ENCODE results near the gene CMC1.

CMC1 gene

DNA sequence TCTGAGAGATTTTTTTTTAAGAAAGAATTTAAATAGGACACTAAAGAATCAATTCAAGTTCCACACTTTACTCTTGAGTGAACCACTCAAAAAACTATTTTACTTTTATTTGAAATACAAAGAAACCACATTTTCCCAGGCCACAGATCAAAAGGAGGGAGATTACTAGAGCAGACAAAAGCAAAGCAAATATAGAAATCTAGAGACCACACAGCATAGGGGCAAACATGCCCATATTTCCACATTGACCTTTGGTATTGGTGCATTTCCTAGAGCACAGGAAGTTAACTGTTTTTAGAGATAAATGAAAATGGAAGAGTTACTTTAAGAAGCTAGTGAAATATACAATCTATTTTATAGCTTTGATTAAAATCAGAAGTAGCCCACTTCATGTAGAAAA is 79.6 kb downstream of the CMC1 start:
- CTCF ChIA-PET = interaction anchor here (1.0 to 9.7 kb wide), 8 partner anchors 10 to 609 kb away, joined by 3 to 127 read pairs (median 5); no protein-coding TSS in a partner anchor
- no peak for DNase-seq (ENCODE audit: extremely low spot score)
- TF ChIP-seq, protein P1, sequence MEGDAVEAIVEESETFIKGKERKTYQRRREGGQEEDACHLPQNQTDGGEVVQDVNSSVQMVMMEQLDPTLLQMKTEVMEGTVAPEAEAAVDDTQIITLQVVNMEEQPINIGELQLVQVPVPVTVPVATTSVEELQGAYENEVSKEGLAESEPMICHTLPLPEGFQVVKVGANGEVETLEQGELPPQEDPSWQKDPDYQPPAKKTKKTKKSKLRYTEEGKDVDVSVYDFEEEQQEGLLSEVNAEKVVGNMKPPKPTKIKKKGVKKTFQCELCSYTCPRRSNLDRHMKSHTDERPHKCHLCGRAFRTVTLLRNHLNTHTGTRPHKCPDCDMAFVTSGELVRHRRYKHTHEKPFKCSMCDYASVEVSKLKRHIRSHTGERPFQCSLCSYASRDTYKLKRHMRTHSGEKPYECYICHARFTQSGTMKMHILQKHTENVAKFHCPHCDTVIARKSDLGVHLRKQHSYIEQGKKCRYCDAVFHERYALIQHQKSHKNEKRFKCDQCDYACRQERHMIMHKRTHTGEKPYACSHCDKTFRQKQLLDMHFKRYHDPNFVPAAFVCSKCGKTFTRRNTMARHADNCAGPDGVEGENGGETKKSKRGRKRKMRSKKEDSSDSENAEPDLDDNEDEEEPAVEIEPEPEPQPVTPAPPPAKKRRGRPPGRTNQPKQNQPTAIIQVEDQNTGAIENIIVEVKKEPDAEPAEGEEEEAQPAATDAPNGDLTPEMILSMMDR (IDR thresholded peaks at IDR 0.05; ENCODE audit: control extremely low read depth, extremely low read depth, low read depth, missing control alignments) = no peak
- POLR2A ChIA-PET = no interaction called here

DNA sequence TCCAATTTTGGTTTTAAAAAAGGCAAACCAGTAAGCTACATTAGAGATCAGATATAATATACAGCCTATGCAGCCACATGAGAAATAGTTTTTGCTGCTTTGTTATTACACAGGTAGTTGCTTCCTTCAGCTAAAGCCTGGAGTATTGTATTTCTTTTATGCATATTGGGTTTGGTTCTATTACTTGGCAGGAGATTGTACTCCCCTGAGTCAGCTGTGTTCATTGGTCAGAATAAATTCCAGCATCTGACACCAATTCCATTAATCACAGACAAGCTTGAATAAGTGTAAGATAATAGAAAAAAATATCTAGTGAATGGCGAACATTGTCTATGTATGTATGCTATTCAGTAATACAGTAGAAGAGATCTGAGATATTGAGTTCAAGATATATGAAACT is 81.0 kb downstream of the CMC1 start:
- TF ChIP-seq, protein P1 (IDR thresholded peaks at IDR 0.05; ENCODE audit: control extremely low read depth, extremely low read depth, low read depth, missing control alignments) = no peak
- CTCF ChIA-PET = interaction anchor here (1.2 to 9.7 kb wide), 6 partner anchors 9 to 1188 kb away, joined by 3 to 127 read pairs (median 6); no protein-coding TSS in a partner anchor
- POLR2A ChIA-PET = no interaction called here
- no peak for DNase-seq (ENCODE audit: extremely low spot score)

DNA sequence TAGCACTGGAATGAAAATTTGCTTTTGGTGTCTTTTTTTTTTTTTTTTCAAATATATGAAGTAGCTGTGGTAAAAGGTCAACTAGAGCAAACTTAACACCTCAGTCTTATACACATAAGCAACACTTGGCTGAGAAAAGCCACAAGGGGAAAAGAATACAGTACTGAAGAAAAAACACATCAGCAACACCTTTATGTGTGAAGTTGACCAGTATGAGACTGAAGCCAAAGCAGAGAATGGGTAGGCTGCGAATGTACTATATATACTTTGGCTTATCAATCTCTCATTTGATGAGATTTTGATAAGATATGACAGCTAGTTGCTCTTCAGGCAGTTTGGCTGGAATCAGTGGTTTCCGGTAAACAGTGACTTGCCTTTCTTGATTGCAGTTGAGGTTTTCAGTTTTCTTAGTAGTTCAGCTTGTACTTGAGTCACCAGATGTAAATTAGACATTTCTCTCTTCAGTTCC is 85.1 kb downstream of the CMC1 start:
- POLR2A ChIA-PET = interaction anchor here (1.0 kb wide), 1 partner anchor 22 kb away, joined by 12 read pairs; the partner anchor contains the start of genes AZI2 and ZCWPW2

DNA sequence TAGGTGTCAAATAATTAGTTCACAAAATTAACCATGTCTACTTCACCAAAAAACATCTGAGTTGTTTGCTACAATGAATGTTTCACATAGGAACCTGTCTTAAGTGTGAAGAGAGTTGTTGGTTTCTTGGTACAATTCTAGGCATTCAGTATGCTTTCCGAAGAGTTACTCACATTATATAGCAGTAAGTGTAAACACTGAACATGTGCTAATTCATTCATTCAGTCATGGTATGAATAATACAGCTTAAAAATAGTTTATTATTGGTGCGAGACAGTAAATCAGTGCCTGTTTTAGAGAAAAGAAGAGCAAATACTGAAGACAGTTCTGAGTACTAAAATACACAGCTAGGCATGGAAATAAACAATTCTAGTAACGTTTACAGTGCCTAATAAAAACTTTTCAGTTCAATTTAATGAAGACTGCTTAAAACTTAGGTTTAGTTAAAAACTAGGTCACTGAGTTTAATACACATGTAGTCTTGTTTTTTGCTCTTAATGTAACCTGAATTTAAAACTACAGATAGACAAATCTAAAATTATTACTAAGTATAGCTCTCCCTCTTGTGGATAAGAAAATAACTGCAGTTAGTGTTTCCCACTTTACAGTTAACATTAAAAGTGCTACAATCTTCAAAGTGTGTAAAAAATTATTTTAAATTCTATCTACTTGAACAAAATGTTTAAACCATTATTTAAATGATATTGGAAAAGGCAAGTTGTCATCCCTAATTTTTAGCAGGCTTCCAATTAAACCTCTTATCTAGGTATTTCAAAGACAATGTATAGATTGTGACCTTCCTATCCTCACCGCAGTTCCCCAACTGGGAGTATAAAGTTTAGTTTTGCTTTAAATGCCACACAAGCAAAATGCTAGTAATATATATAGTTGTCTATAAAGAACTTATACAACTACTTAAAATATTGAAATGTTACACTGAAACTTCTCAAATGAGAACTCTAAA is 87.1 kb downstream of the CMC1 start:
- CTCF ChIA-PET = interaction anchor here (0.7 to 9.7 kb wide), 23 partner anchors 8 to 647 kb away, joined by 3 to 127 read pairs (median 4); partner anchors contain the start of genes AZI2, EOMES and ZCWPW2
- POLR2A ChIA-PET = interaction anchor here (1.0 kb wide), 1 partner anchor 20 kb away, joined by 4 read pairs; the partner anchor contains the start of genes AZI2 and ZCWPW2
- TF ChIP-seq, protein P1 (IDR thresholded peaks at IDR 0.05; ENCODE audit: control extremely low read depth, extremely low read depth, low read depth, missing control alignments) = peak; percentile 51
- DNase-seq (ENCODE audit: extremely low spot score) = no peak

More for the DNA sequence above, 85.1 kb downstream of the CMC1 start:
- no peak for DNase-seq (ENCODE audit: extremely low spot score)
- TF ChIP-seq, protein P1 (IDR thresholded peaks at IDR 0.05; ENCODE audit: control extremely low read depth, extremely low read depth, low read depth, missing control alignments) = no peak
- CTCF ChIA-PET = interaction anchor here (1.1 to 9.7 kb wide), 9 partner anchors 8 to 614 kb away, joined by 5 to 127 read pairs (median 10); partner anchors contain the start of gene EOMES

DNA sequence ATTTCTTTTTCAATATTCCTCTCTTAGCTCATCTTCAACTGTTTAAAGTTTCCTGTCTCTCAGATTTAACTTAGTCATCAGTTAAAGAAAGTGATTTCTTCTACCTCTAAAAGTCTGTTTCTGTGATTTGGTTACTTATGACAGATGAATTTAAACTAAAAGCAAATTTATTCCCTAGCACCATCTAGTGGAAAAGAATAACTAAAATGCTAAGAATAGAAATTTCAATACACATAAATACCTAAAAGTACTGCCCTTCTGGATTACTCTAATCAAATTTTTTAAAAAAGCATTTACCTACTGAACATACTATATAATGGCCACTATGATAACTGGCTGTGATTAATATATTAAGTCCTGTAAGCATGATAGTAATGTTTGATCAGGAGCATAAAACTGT is 93.1 kb downstream of the CMC1 start:
- ChIA-PET CTCF (interaction anchor here (0.7 to 5.0 kb wide), 5 partner anchors 8 to 623 kb away, joined by 3 to 35 read pairs (median 8); partner anchors contain the start of gene EOMES), POLR2A (no interaction called here)
- TF ChIP-seq, protein P1 (IDR thresholded peaks at IDR 0.05; ENCODE audit: control extremely low read depth, extremely low read depth, low read depth, missing control alignments) = no peak
- DNase-seq (ENCODE audit: extremely low spot score) = no peak

DNA sequence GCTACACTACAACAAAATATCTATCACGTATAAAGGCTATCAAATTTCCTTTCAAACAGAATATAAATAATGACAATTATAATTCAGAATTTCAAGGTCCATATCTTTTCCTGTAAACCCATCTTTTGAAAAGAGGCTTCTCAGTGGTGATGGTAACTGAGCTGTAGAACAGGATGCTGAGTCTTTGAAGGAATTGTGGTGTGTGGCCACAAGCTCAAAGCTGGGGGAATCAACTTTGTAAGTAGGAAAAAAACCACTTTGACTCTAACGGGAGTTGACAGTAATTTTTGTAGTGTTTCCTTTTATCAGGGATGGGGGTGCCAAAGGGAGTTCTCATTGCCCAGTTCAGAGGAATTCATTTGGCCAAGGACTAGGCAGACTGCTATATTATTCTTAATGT is 93.8 kb downstream of the CMC1 start:
- CTCF ChIA-PET = interaction anchor here (0.6 to 5.0 kb wide), 9 partner anchors 8 to 653 kb away, joined by 3 to 35 read pairs (median 3); partner anchors contain the start of genes AZI2, EOMES and ZCWPW2
- POLR2A ChIA-PET = no interaction called here
- DNase-seq (ENCODE audit: extremely low spot score) = no peak

More for the DNA sequence above, 93.8 kb downstream of the CMC1 start:
- TF ChIP-seq, protein P1 (IDR thresholded peaks at IDR 0.05; ENCODE audit: control extremely low read depth, extremely low read depth, low read depth, missing control alignments) = no peak
